T-helper 1 cell treated with Interleukin-12 subunit alpha and Interleukin-12 subunit beta and Interleukin-4 antibody, amounts not matched to agents 30 ng/mL and 1 ng/mL, for 36 hours (primary cell): ENCODE measurements around the gene COA1. TPM values are rescaled to one million over a fixed set of nuclear protein-coding genes. Genes with fewer than 3 reads are reported as not detected.

ENCODE experiments used
- intact Hi-C: fragments of 100-400 bp; cut with micrococcal nuclease; formaldehyde crosslinking; loops from one replicate; pipeline ENCODE4 v1.15.1; 2024
- total RNA-seq: library from RNA; stranded (reverse); gene quantifications from 2 replicates; pipeline ENCODE4 v1.2.3, GENCODE V29; 2022

The COA1 gene
- total RNA-seq, 1 donor from 2014 or later, result 60.0 TPM

DNA sequence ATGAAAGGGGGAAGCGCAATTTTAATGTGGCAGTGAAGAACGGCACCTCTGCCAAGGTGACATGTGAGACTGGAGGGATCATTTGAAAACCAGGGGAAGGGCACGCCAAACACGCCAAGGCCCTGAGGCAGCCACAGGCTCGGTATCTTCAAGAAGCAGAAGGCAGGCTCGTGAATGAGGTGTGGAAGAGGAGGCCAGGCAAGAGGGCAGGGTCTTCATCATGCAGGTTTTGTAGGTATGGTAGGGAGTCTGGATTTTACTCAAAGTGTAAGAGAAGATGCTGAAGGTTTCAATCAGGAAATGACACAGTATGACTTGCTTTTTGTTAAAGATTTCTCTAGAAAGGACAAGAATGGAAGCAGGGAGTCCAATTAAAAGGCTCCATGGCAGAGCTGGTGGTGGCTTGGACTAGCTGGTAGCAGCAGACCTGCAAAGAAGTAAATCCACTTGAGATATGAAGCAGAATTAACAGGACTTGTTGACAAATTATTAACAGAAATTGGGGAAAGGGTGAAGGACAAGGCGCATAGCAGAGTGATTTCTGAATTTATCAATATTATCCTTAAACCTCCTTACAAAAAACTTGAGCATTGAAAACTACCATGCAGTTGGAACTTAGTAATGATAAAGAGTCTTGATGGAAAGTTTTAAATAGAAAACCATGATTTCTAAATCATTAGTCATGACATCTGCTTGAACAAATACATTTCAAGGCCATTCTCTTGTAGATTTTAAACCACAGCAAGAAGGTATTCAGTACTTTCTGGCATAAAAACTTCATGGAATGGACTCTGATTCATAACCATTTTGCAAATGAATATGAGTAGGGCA lies 70.4 kb downstream of the COA1 start:
- intact Hi-C loops, result loop anchor here (1.0 kb wide), 2 partner anchors 8 to 9 kb away; no protein-coding TSS in a partner anchor

- intact Hi-C loops, result no loop called here
Measured at GRCh38 chr7:43656997-43657396, 72.3 kb downstream of the COA1 start.

DNA sequence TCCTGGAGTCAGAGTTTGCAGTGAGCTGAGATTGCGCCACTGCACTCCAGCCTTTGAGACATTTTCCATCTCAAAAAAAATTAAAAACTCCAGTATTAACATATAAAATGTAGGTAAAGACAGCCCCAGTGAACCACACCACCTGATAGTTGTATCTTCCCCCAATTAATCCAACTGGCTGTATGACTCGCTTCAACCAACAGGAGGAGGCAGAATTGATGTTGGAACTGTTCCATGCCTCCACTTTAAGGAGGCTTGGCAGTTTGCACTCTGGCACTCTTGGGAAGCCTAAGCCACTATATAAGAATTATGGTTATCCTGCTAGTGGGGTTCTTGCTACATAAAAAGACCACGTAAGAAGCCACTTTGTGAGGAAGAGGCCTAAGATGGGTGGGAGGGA lies 73.7 kb downstream of the COA1 start:
- intact Hi-C loops, result no loop called here

DNA sequence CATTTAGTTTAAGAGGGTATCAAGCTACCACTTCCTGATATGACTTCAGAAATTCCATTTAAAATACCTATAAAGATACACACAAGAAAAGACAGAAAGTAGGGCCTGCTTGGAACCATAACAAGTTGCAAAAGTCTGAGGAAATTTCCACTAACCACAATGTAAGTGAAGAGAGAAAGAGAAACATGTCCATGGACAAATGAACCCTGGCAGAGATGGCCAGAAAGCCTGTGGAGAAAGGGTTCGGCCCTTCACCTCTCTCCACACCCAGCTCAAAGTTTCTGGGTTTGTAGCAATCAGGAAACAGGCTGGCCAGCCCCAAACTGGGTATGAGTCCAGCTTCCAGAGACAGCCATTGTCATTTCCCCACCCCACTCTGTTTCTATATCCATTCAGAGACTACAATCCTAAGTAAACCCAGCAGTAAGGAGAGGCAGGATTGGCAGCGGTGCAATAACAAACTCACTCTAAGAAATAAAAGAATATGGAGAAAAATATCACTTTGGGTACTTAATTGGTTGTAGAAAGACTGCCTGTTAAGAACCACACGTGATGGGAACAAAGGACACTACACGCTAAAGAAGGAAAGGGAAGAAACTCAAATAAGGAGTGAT lies 75.3 kb downstream of the COA1 start:
- intact Hi-C loops, result no loop called here

GRCh38 chr7:43653466-43653865 lies 75.9 kb downstream of the COA1 start:
- intact Hi-C loops, result no loop called here

GRCh38 chr7:43652364-43652763 lies 77.0 kb downstream of the COA1 start:
- intact Hi-C loops, result no loop called here

GRCh38 chr7:43650457-43651052 lies 78.8 kb downstream of the COA1 start:
- intact Hi-C loops, result loop anchor here (1.0 kb wide), 1 partner anchor 8 kb away; no protein-coding TSS in a partner anchor

GRCh38 chr7:43649755-43650274 lies 79.5 kb downstream of the COA1 start:
- intact Hi-C loops, result loop anchor here (1.0 to 5.0 kb wide), 10 partner anchors 8 to 1327 kb away; partner anchors contain the start of genes BLVRA, MRPL32, MYO1G and PSMA2

DNA sequence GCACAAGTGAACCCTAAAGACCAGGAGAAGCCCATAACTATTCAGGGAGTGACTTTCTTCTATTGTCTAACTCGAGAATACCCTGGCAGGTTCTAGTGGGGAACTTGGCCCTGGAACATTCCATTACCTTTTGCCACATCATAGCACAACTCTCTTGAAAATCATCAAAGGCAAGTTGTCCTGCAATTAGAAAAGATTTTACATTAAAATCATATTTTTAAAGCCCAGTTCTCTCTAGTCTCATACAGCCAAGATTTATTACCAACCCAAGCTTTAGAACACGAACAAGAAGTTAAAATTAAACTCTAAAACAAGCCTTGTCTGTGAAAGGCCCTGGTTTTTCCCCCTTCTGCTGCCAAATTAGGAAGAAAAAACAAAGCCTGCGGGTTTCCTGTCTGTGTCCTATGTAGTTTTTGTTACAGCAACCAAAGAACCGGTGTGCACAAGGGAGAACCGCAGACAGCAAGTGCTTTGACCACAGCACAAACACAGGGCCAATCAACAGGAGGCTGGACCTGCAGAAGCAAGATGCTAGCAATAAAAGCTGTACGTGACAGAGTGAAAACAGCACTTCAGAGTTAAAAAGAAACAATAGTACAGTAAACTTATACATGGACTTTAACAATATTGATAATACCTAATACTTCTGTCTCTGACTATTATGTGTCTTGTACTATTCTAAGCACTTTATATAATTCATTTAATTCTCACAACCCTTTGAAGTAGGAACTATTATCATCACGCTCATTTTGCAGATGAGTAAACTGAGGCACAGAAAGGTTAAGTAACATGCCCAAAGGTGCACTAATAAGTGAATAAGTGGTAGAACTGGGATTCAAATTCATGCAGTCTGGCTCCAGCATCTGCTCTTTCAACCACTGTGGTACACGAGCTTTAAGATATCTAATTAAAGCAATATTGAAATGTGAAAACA lies 80.6 kb downstream of the COA1 start:
- intact Hi-C loops, result loop anchor here (1.0 to 5.0 kb wide), 13 partner anchors 11 to 1329 kb away; partner anchors contain the start of genes BLVRA, MRPL32, MYO1G and PSMA2

DNA sequence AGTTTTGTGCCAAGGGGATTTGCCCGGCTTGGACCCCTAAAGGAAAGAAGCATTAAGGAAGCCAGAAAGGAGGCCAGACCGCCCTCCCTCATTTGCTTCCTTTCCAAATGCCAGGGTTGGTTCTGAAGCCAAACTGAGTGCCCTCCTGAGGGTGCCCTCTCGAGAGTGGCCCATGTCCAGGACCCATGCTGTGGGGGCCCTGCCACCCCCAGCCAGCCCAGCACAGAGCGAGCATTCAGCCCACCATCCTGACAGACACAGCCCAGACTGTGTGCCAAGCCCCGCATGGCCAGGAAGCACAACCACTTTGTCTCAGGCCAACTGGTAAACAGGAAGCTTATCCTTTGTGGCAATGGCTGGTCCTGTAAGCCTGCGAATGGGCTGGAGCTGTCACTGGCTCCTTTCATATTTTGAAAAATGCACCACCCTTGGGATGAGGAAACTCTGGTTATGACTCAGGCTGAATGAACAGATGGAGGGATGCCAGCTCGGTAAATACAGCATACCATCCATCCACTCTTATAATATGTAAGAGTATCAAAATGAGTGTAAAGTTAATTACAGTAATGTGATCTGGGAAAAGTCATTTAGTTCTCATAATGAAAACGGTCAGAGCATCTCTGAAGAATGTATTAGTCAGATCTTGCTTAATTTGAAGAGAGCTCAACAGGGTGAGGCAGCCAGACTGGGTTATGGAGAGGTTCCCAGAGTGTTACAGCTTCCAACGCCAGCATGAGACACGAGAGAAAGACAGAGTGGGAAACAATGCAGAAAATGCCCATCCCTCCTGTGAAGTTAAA lies 81.5 kb downstream of the COA1 start:
- intact Hi-C loops, result loop anchor here (1.0 to 5.0 kb wide), 8 partner anchors 11 to 1329 kb away; partner anchors contain the start of genes BLVRA, MRPL32, MYO1G and PSMA2

DNA sequence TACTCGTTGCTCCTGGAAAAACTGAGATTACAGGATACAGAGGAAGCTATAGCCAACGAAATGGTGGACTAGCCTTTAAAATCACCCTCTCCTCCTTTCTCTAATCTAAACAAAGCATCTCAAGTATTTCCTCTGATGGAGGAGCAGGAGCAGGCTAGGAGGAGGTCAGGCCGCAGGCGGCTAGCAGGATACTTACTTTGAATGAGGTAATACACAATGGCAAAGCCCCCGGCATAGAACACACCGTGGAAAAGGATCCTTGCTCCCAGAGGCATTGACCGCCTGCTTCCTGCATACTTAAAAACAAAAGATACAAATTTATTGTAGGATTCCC lies 82.0 kb downstream of the COA1 start:
- intact Hi-C loops, result loop anchor here (5.0 kb wide), 2 partner anchors 715 to 1330 kb away; partner anchors contain the start of genes MRPL32, MYO1G and PSMA2

DNA sequence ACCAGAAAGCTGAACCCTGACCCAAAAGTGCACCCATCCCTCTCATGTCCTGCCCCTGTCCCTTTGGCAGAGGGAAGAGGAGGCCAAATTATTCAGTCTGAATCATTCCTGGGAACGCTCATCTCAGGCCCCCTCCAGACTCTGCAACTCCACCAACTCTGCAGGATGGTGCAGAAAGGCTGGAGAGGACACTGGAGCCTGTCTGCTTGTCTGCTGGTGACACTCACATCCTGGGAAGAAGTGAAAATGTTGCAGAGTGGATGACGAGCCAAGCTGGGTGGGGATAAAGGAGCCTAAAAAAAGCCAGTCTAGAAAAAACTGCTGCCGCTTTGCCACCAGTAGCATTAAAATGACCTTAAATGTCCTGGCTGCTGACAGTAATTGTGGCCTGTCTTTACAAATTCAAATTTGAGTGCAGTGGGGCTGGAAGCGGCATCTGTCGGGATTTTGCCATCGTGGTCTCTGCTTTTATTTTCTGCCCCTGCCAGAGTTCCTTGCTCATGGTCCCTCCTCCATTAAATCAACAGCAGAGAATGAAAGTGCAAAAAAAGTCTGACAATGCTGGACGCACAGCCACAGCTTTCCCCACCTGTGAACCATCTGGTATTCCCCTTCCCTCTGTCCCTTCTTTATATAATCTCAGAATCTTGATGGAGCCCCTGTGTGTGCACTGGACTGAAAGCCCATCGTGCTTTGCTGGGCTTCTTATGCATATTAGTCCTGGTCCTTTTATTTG lies 82.6 kb downstream of the COA1 start:
- intact Hi-C loops, result loop anchor here (5.0 kb wide), 2 partner anchors 714 to 1331 kb away; partner anchors contain the start of genes MRPL32, MYO1G and PSMA2

- intact Hi-C loops, result loop anchor here (5.0 kb wide), 2 partner anchors 713 to 1332 kb away; partner anchors contain the start of genes MRPL32, MYO1G and PSMA2
Measured at GRCh38 chr7:43645699-43646226, 83.6 kb downstream of the COA1 start.

DNA sequence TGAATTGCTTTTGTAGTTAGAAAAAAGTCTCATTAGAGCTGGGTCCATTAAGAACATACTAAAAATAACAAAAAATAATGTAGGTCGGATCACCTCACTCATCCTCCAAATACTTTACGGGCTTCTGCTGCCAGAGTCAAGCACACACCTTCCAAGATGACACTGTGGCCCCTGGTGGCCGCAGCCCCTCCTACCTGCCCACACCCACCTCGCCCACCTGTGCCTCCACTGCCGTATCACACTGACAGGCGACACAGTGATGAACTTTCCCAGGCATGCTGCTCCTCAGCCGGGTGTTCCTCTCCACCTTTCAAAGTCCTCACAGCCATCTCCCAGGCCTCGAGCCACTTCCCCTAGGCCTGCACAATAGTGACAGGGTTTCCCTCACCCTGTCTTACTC lies 85.5 kb downstream of the COA1 start:
- intact Hi-C loops, result no loop called here

GRCh38 chr7:43642897-43643630 lies 86.3 kb downstream of the COA1 start:
- intact Hi-C loops, result no loop called here

DNA sequence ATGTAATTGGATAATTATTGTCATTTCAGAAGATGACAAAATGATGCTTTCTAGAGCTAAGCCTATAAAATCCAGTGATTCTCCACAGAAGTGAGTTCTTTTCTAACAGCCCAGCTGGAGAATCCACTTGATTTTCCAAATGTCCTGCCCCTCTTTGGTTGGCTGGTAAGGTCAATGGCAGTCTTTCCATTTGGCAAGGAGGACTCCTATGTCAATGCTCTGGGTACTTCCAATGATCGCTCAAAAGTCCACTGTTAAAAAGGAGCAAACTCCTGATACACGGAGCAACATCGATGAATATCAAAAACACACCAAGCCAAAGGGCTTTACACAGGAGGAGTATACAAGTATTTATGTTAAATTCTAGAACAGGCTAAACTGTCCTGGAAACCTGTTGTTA lies 88.6 kb downstream of the COA1 start:
- intact Hi-C loops, result no loop called here

DNA sequence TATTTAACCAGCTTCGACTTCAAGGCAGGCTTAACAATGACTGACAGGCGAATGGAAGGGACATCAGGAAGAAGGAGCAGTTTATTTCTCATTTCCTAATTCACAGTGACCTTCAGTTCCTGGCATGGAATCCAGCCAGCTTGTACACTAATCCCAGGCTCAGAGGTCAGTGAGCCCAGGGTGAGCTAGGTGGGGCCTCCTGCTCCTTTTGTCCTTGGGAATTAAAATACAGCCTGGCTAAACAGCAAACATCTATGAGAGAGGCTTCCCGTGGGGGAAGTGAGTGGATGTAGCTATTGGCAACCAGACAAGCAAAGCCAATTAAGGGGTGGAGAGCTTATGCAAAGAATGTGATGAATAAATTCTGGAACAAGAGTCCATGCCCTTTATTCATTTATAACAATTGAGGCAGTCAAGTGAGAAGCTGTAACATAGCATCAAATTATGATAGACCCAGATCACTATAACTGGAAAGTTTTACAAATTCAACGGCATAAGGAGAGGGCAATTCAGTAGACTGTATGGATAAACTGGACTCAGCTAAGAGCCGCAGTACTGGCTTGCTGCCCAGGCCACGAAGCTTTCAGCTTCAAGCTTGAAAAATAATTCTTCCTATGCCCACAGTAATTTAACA lies 89.3 kb downstream of the COA1 start:
- intact Hi-C loops, result no loop called here
